ENCODE measurements around the gene DNAJB13. TPM values are rescaled to one million over a fixed set of nuclear protein-coding genes. Genes with fewer than 3 reads are reported as not detected.

The DNAJB13 gene
- total and polyA plus RNA-seq, 2 donors (not counting 1 experiment from before 2014, with no cell fraction given): 0.15 to 0.27 TPM

GRCh38 chr11:73975479-73975757, 24.6 kb downstream of the DNAJB13 start:
- H3K4me3 Mint-ChIP-seq: peak overlapping the region; percentile 33
- H3K27ac ChIP-seq (ENCODE audit: low read length in 2 of 2): peak overlapping the region in 1 of 2 donors; percentile 94
- H3K27ac Mint-ChIP-seq: peak overlapping the region; percentile 89
- DNase-seq: no peak
- intact Hi-C loops (cut with micrococcal nuclease): no loop called here
- peak overlapping the region; percentile 60 for H3K4me2 ChIP-seq (replicated peaks; ENCODE audit: low read depth, low read length, poor library complexity, severe bottlenecking)
- no peak overlapping the region for H3K9ac ChIP-seq (ENCODE audit: low read length)
- TF ChIP-seq EZH2 (IDR thresholded peaks at IDR 0.05; ENCODE audit: borderline replicate concordance, insufficient read depth, low read depth, low read length, poor library complexity, severe bottlenecking) (no peak), CTCF (IDR thresholded peaks at IDR 0.05) (no peak)
- H3K4me1 Mint-ChIP-seq: peaks cover 97% of the 10 kb centered on the region
- H3K79me2 ChIP-seq (ENCODE audit: control insufficient read depth, insufficient read depth, low read length): peaks cover 35% of the 10 kb centered on the region
- H3K9me3 ChIP-seq (ENCODE audit: control extremely low read depth in 1 of 3, control insufficient read depth in 2 of 3, insufficient read depth in 1 of 3, low read length in 2 of 3): no peaks in the 10 kb centered on the region
- no peak overlapping the region for H2AFZ ChIP-seq (ENCODE audit: insufficient read depth, low read depth, low read length, poor library complexity, severe bottlenecking)
- H3K4me1 ChIP-seq (ENCODE audit: control insufficient read depth in 2 of 2, insufficient read depth in 2 of 2, low read length in 2 of 2): peaks cover 95 to 98% of the 10 kb centered on the region in 2 donors
- H3K27me3 Mint-ChIP-seq: no peaks in the 10 kb centered on the region
- no peak overlapping the region for H3K4me3 ChIP-seq (ENCODE audit: control extremely low read depth in 1 of 5, extremely low read depth in 1 of 5, insufficient read depth in 1 of 5, low read depth in 2 of 5, low read length in 4 of 5)
- no peaks in the 10 kb centered on the region for H3K9me3 Mint-ChIP-seq (ENCODE audit: insufficient read depth)
- peaks cover 64% of the 10 kb centered on the region for H4K20me1 ChIP-seq (ENCODE audit: control insufficient read depth, insufficient read depth, low read length, poor library complexity, severe bottlenecking)
- 92% methylated on average over 6 of the region's 6 CpGs for WGBS (ENCODE audit: insufficient coverage)
- no peak for ATAC-seq (ENCODE audit: low read depth)
- H3K36me3 ChIP-seq (replicated peaks in 1 of 2; ENCODE audit: control extremely low read depth in 1 of 2, control insufficient read depth in 1 of 2, extremely low read depth in 1 of 2, insufficient read depth in 2 of 2, low read length in 1 of 2): peaks cover 19 to 62% of the 10 kb centered on the region in 2 experiments
- no peaks in the 10 kb centered on the region for H3K27me3 ChIP-seq (replicated peaks in 1 of 4; ENCODE audit: control extremely low read depth in 1 of 4, control insufficient read depth in 3 of 4, insufficient read depth in 4 of 4, low read length in 3 of 4)
- ChIA-PET CTCF (interaction anchor here (1.4 kb wide), 1 partner anchor 19 kb away, joined by 4 read pairs; no protein-coding TSS in a partner anchor), POLR2A (interaction anchor here (0.6 to 9.4 kb wide), 2 partner anchors 6 to 18 kb away, joined by 5 to 155 read pairs; partner anchors contain the start of gene UCP2)

- H3K9me3 Mint-ChIP-seq (ENCODE audit: insufficient read depth): no peaks in the 10 kb centered on the region
- no peak overlapping the region for H3K4me3 ChIP-seq (ENCODE audit: control extremely low read depth in 1 of 5, extremely low read depth in 1 of 5, insufficient read depth in 1 of 5, low read depth in 2 of 5, low read length in 4 of 5)
- no peaks in the 10 kb centered on the region for H3K9me3 ChIP-seq (ENCODE audit: control extremely low read depth in 1 of 3, control insufficient read depth in 2 of 3, insufficient read depth in 1 of 3, low read length in 2 of 3)
- WGBS (ENCODE audit: insufficient coverage): 96% methylated on average over 13 of the region's 14 CpGs
- intact Hi-C loops (cut with micrococcal nuclease): no loop called here
- no peak overlapping the region for H2AFZ ChIP-seq (ENCODE audit: insufficient read depth, low read depth, low read length, poor library complexity, severe bottlenecking)
- H3K36me3 ChIP-seq (replicated peaks in 1 of 2; ENCODE audit: control extremely low read depth in 1 of 2, control insufficient read depth in 1 of 2, extremely low read depth in 1 of 2, insufficient read depth in 2 of 2, low read length in 1 of 2): peaks cover 26 to 74% of the 10 kb centered on the region in 2 experiments
- ChIA-PET CTCF (interaction anchor here (0.6 to 1.7 kb wide), 6 partner anchors 12 to 59 kb away, joined by 3 to 5 read pairs (median 4); no protein-coding TSS in a partner anchor), POLR2A (interaction anchor here (0.7 to 8.8 kb wide), 2 partner anchors 6 to 15 kb away, joined by 3 to 155 read pairs; no protein-coding TSS in a partner anchor)
- TF ChIP-seq EZH2 (IDR thresholded peaks at IDR 0.05; ENCODE audit: borderline replicate concordance, insufficient read depth, low read depth, low read length, poor library complexity, severe bottlenecking) (no peak), CTCF (IDR thresholded peaks at IDR 0.05) (no peak)
- H3K4me3 Mint-ChIP-seq: peak overlapping the region; percentile 32
- no peak overlapping the region for H3K9ac ChIP-seq (ENCODE audit: low read length)
- H3K4me2 ChIP-seq (replicated peaks; ENCODE audit: low read depth, low read length, poor library complexity, severe bottlenecking): peak overlapping the region; percentile 96
- ATAC-seq (ENCODE audit: low read depth) (no peak), DNase-seq (no peak)
- H3K4me1 Mint-ChIP-seq: peaks cover 97% of the 10 kb centered on the region
- peaks cover 69% of the 10 kb centered on the region for H4K20me1 ChIP-seq (ENCODE audit: control insufficient read depth, insufficient read depth, low read length, poor library complexity, severe bottlenecking)
- peak overlapping the region; percentile 89 for H3K27ac Mint-ChIP-seq
- H3K27me3 ChIP-seq (replicated peaks in 1 of 4; ENCODE audit: control extremely low read depth in 1 of 4, control insufficient read depth in 3 of 4, insufficient read depth in 4 of 4, low read length in 3 of 4): no peaks in the 10 kb centered on the region
- peaks cover 47% of the 10 kb centered on the region for H3K79me2 ChIP-seq (ENCODE audit: control insufficient read depth, insufficient read depth, low read length)
- peaks cover 91 to 97% of the 10 kb centered on the region in 2 donors for H3K4me1 ChIP-seq (ENCODE audit: control insufficient read depth in 2 of 2, insufficient read depth in 2 of 2, low read length in 2 of 2)
- H3K27ac ChIP-seq (ENCODE audit: low read length in 2 of 2): peak overlapping the region; percentile 94 to 99
- no peaks in the 10 kb centered on the region for H3K27me3 Mint-ChIP-seq
Observed at GRCh38 chr11:73976451-73977151, 25.8 kb downstream of the DNAJB13 start.
